Epithelial cell of esophagus (primary cell): ENCODE results near the gene DCDC2C.

Experiments used
- DNase-seq: peaks from one replicate; pipeline ENCODE4 v3.0.0; 2010; ENCODE audit warnings: low read depth
- H3K4me3 ChIP-seq: 2 replicates; pipeline ENCODE4 v1.5.1; 2011; ENCODE audit warnings: mild to moderate bottlenecking, low read length, control low read depth
- CTCF ChIP-seq: IDR thresholded peaks from 2 replicates; pipeline ENCODE4 v1.5.1; 2011; ENCODE audit warnings: low read depth, mild to moderate bottlenecking, low read length, control low read depth, inconsistent platforms; ENCODE audit not compliant: insufficient read depth; ENCODE audit errors: missing control alignments

DCDC2C gene

DNA sequence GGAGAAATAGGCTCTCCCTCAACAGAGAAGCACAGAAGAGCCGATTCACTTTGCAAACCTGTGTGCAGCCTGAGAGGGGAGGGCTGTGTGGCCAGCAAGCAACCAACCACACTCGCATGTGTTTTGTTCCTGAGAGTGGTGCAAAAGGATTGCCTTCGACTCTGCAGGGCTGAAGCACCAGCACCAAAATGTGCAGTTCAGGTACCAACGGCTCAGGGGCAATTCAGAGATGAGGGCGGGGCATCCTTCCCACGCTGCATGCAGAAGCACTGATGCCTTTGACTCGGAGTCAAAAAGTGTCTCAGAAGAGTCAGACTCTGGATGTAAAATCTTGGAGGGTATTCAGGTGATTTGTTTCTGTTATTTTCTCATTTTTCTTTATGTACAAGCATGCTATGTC lies 55.5 kb downstream of the DCDC2C start:
- no peak overlapping the region for H3K4me3 ChIP-seq
- DNase-seq: no peak
- TF ChIP-seq CTCF: no peak

DNA sequence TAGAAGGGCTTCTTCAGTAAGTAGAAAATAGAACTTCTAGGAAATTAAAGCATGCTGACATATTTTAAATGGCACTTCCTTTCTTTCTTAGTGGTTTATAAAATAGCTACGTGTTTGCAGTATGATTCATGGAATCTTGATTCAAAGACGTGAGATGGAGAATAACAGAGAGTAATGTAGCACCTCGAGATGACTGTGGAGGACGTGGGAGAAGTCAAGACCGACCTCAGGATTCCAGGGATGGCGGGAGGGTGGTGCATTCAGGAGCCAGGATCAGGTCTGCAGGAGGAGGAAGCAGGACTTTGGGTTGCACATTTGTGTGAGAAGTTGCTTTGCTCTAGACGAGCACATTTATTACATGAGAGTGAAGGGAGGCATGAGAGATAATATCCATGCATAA lies 56.0 kb downstream of the DCDC2C start:
- DNase-seq: no peak
- H3K4me3 ChIP-seq: no peak overlapping the region
- no peak for TF ChIP-seq CTCF

- TF ChIP-seq CTCF: no peak
- DNase-seq: no peak
- H3K4me3 ChIP-seq: no peak overlapping the region
These were observed 56.4 kb downstream of the DCDC2C start for GRCh38 chr2:3759761-3760160.

GRCh38 chr2:3761272-3761671 lies 57.9 kb downstream of the DCDC2C start:
- no peak for DNase-seq
- TF ChIP-seq CTCF: no peak

DNA sequence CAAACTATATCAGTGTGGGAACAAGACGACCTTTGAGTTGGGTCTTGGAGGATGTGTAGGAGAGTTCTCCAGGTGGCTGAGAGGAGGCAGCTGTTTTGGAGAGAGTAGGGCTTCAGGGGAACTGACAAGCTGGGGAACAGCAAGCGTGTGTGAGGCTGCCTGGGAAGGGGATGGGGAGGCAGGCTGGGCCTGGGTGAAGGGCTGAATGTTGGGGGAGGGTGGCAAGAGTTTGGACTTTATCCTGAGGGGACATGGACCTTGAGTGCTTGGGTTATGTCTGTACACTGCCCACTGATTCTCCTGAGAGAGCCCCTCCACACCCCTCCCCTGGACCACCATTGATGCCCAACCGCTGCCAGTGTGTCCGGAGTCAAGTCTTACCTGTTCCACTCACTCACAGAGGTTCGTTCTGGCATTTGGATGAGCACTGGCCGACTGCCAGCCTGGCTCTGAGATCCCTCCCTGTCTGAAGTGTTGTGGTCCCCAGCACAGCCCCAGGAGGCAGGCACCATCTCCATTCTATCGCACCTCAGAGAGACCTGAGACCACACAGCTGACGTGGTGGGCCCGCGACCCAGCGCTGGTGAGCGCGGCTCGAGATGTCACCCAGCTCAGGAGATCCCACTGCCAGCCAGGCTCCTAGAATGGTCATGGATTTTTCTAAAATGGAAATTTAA lies 59.5 kb downstream of the DCDC2C start:
- TF ChIP-seq CTCF: no peak
- H3K4me3 ChIP-seq: no peak overlapping the region
- no peak for DNase-seq

More at GRCh38 chr2:3761272-3761671, 57.9 kb downstream of the DCDC2C start:
- no peak overlapping the region for H3K4me3 ChIP-seq

GRCh38 chr2:3766824-3767223 lies 63.4 kb downstream of the DCDC2C start:
- TF ChIP-seq CTCF: no peak
- no peak overlapping the region for H3K4me3 ChIP-seq
- no peak for DNase-seq

DNA sequence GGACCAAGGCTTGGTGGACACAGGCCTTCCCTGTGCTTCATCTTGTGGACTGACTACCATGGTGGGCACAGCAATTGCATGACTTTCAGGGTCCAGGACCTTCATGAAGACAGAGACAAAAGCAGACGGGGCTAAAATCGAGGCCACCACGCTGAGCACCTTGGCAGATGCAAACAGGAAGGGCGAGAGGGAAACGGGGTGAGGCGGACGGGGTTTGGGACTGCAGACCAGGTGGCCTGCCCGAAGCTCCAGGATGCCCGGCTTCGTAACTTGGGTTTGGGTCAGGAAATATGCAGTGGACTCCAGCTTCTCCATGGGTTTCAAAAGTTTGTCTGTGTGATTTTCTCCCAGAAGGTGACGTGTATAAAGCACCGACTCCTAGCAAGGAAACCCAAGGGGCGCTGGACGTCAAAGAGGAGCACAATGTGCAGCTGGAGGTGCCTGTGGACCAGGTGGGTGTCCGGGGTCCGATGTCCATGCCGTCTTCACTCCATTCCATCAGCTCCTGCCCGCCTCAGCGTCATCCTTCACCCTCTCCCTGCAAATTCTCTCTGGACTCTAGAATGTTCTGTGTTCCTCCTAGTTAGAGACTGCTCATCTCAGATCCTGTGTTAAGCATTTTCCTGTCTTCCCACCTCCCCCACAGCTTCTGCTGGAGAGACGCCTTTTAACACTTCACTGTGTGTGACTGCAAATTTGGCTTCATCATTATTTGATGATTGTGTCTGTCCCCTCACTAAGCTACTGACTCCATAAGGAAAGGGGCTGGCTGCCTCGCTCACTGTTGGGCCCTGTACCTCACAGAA lies 65.8 kb downstream of the DCDC2C start:
- H3K4me3 ChIP-seq: no peak overlapping the region
- no peak for TF ChIP-seq CTCF
- DNase-seq: no peak
